Mucosa of descending colon (tissue), 3 donors: ENCODE data around the gene ATG12. TPM values are rescaled to one million over a fixed set of nuclear protein-coding genes. Genes with fewer than 3 reads are reported as not detected.

Experiments
- ATAC-seq: fragments of 200-7000 bp; cut with Tn5 transposase; one replicate; pipeline ENCODE4 v1.9.1; 2020; ENCODE audit warnings: mild to moderate bottlenecking, moderate library complexity
- DNase-seq, 3 donors: peaks; one replicate each; pipeline ENCODE4 v3.0.0-alpha.2; 2020
- H3K36me3 ChIP-seq: fragments of 200-600 bp; one replicate; pipeline ENCODE4 v1.8.0; 2021; ENCODE audit warnings: low read depth, mild to moderate bottlenecking
- H3K4me1 ChIP-seq: fragments of 200-600 bp; one replicate; pipeline ENCODE4 v1.8.0; 2021; ENCODE audit warnings: low read depth, mild to moderate bottlenecking
- H3K4me3 ChIP-seq: fragments of 200-600 bp; one replicate; pipeline ENCODE4 v1.8.0; 2021; ENCODE audit warnings: mild to moderate bottlenecking
- H3K9me3 ChIP-seq: fragments of 200-600 bp; one replicate; pipeline ENCODE4 v1.8.0; 2021; ENCODE audit warnings: mild to moderate bottlenecking
- CTCF ChIP-seq: fragments of 200-600 bp; IDR thresholded peaks from one replicate; pipeline ENCODE4 v1.8.0; 2022; ENCODE audit warnings: antibody characterized with exemption, mild to moderate bottlenecking
- intact Hi-C, 2 donors: fragments of 100-400 bp; cut with DNase I in 1 of 2; cut with micrococcal nuclease in 1 of 2; formaldehyde crosslinking; loops; one replicate each; pipeline versions ENCODE4 v1.11.0 to v1.11.1; 2022; cut with DNase I, micrococcal nuclease
- total RNA-seq, 3 donors: library from RNA; stranded (reverse); fragmentation: NEBNext Ultra II Directional in 2 of 3; extraction: Animal tissue kit (Norgen Biotek cat#: 25700) in 2 of 3; gene quantifications; one replicate each; pipeline versions ENCODE4 v1.2.1 to v1.2.4, GENCODE V29; 2021 to 2023
- donor health status: DM: no; HTN: no; CAD: no; lungs with moderate emphysema.
- donor health status: DM: no; HTN: no; CAD: no.
- donor health status: DM: no; HTN: yes; CAD: no.

Gene ATG12
- total RNA-seq, 3 donors from 2014 or later, result 31.9 to 39.2 (median 37.5) TPM

- no peaks in the 10 kb centered on the region for H3K36me3 ChIP-seq
- no peaks in the 10 kb centered on the region for H3K9me3 ChIP-seq
- DNase-seq (peak in 1 of 3 donors; percentile 31), ATAC-seq (peak; percentile 57)
- H3K4me1 ChIP-seq, result peaks cover 32% of the 10 kb centered on the region
- intact Hi-C loops, result loop anchor here in 1 of 2 donors (5.0 kb wide), 2 partner anchors 215 to 300 kb away; partner anchors contain the start of genes FEM1C and TMED7
- TF ChIP-seq CTCF, result no peak
- peak overlapping the region; percentile 94 for H3K4me3 ChIP-seq
Measured at GRCh38 chr5:115842089-115842935, 947 bp upstream of the ATG12 start.

DNA sequence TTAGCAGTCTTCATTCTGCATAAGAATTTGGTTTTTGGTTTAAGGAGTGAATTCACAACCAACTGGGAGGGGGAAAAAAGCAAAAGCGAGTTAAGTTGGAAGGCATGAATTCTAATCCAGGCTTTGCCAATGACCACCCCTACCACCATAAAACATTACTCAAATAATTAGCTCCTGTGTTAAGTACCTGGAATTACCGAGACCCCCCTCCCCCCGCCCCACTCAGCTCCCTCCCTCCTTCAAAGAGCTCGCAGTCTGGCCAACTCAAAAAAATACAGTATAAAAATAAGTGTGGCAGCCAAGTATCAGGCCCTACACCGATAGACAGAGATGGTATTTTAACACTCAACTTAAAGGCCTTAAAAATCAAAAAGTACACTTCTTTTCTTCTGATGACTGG, 492 bp downstream of the ATG12 start:
- Histone ChIP-seq H3K4me3 (peak overlapping the region; percentile 94), H3K4me1 (peaks cover 32% of the 10 kb centered on the region), H3K9me3 (no peaks in the 10 kb centered on the region), H3K36me3 (peaks cover 12% of the 10 kb centered on the region)
- intact Hi-C loops, result loop anchor here in 1 of 2 donors (5.0 kb wide), 2 partner anchors 214 to 299 kb away; partner anchors contain the start of genes FEM1C and TMED7
- DNase-seq (no peak), ATAC-seq (no peak)
- no peak for TF ChIP-seq CTCF

DNA sequence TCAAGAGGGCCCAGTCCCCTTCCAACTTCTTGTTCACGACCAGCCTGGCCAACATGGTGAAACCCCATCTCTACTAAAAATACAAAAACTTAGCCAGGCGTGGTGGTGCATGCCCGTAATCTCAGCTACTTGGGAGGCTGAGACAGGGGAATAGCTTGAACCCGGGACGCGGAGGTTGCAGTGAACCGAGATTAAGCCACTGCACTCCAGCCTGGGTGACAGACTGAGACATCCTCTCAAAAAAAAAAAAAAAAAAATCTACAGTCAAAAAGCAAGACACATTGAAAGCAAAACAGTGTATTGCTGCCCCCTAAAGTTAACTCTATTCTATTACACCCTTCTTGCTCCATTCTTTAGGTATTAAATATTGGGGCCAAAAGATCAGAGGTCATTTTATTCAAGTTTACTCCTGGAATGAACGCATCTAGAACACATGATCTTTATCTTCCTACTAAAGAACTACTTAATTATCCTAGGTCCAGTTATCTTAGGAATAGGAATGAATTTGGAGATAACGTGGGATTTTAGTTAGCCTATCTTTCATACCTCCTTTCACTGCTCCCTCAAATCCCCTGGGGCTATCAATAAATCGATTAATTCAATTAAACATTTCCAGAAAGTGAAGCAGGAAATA, 2.4 kb downstream of the ATG12 start:
- intact Hi-C loops, result no loop called here
- Histone ChIP-seq H3K4me1 (peaks cover 32% of the 10 kb centered on the region), H3K36me3 (peaks cover 12% of the 10 kb centered on the region), H3K4me3 (no peak overlapping the region), H3K9me3 (no peaks in the 10 kb centered on the region)
- ATAC-seq (no peak), DNase-seq (peak in 1 of 3 donors; percentile 32)
- TF ChIP-seq CTCF, result peak; percentile 16

- Histone ChIP-seq H3K4me1 (peaks cover 23% of the 10 kb centered on the region), H3K9me3 (no peaks in the 10 kb centered on the region), H3K4me3 (no peak overlapping the region), H3K36me3 (peaks cover 12% of the 10 kb centered on the region)
- no peak for ATAC-seq
- DNase-seq, result no peak
- intact Hi-C loops, result no loop called here
- no peak for TF ChIP-seq CTCF
Measured at GRCh38 chr5:115835481-115835880, 5.9 kb downstream of the ATG12 start.

- Histone ChIP-seq H3K4me1 (no peaks in the 10 kb centered on the region), H3K9me3 (no peaks in the 10 kb centered on the region), H3K4me3 (no peak overlapping the region), H3K36me3 (peaks cover 2% of the 10 kb centered on the region)
- peak; percentile 66 for TF ChIP-seq CTCF
- DNase-seq, result peak in 1 of 3 donors; percentile 41
- ATAC-seq, result peak; percentile 70
- intact Hi-C loops, result no loop called here
Measured at GRCh38 chr5:115831163-115831768, 10.1 kb downstream of the ATG12 start.
